GM23338 (cell line): ENCODE measurements around the gene USP2. TPM values are rescaled to one million over a fixed set of nuclear protein-coding genes. Genes with fewer than 3 reads are reported as not detected.

Experiments
- ATAC-seq: fragments of 200-7000 bp; cut with Tn5 transposase; 3 replicates; pipeline ENCODE4 v1.9.1; 2020
- DNase-seq: peaks from one replicate; pipeline ENCODE4 v3.0.0-alpha.2; 2015; ENCODE audit warnings: low spot score
- H2AFZ ChIP-seq: fragments of 200-600 bp; sonication (generic); 2 replicates; pipeline ENCODE4 v1.8.0; 2016; ENCODE audit warnings: antibody characterized with exemption, mild to moderate bottlenecking, moderate library complexity
- H3F3A ChIP-seq: fragments of 200-600 bp; sonication (generic); replicated peaks from 2 replicates; pipeline ENCODE4 v1.8.0; 2017; ENCODE audit warnings: antibody characterized with exemption, mixed run types, low read depth
- H3K27ac ChIP-seq: fragments of 200-600 bp; sonication (generic); 2 replicates; pipeline ENCODE4 v1.6.1; 2016; ENCODE audit warnings: low read depth
- H3K27me3 ChIP-seq: fragments of 200-600 bp; sonication (generic); 2 replicates; pipeline ENCODE4 v1.8.0; 2016; ENCODE audit warnings: mild to moderate bottlenecking, mixed run types, moderate library complexity; ENCODE audit not compliant: insufficient read depth
- H3K36me3 ChIP-seq: fragments of 200-600 bp; sonication (generic); 2 replicates; pipeline ENCODE4 v1.8.0; 2016; ENCODE audit warnings: mild to moderate bottlenecking; ENCODE audit not compliant: insufficient read depth
- H3K4me1 ChIP-seq: fragments of 200-600 bp; sonication (generic); 2 replicates; pipeline ENCODE4 v1.8.0; 2016; ENCODE audit warnings: mild to moderate bottlenecking, moderate library complexity; ENCODE audit not compliant: insufficient read depth
- H3K4me2 ChIP-seq: fragments of 200-600 bp; sonication (generic); 2 replicates; pipeline ENCODE4 v1.7.1; 2017; ENCODE audit warnings: mixed run types
- H3K4me3 ChIP-seq: fragments of 200-600 bp; sonication (generic); 2 replicates; pipeline ENCODE4 v1.6.1; 2016; ENCODE audit warnings: mixed run types
- H3K79me2 ChIP-seq: fragments of 200-600 bp; sonication (generic); replicated peaks from 2 replicates; pipeline ENCODE4 v1.8.0; 2017; ENCODE audit warnings: mild to moderate bottlenecking; ENCODE audit not compliant: insufficient read depth
- H3K9me2 ChIP-seq: fragments of 200-600 bp; sonication (generic); 2 replicates; pipeline ENCODE4 v1.8.0; 2017; ENCODE audit not compliant: insufficient read depth
- H4K20me1 ChIP-seq: fragments of 200-600 bp; sonication (generic); replicated peaks from 2 replicates; pipeline ENCODE4 v1.8.0; 2017; ENCODE audit warnings: mild to moderate bottlenecking; ENCODE audit not compliant: insufficient read depth
- H3K27ac Mint-ChIP-seq: 2 replicates; pipeline ENCODE4 v1.8.0; 2020; ENCODE audit warnings: inconsistent platforms, mild to moderate bottlenecking, moderate library complexity, mixed read lengths
- H3K27me3 Mint-ChIP-seq: 3 replicates; pipeline ENCODE4 v1.8.0; 2022; ENCODE audit warnings: low read depth, mild to moderate bottlenecking, moderate library complexity, mixed read lengths, inconsistent platforms; ENCODE audit not compliant: insufficient read depth, poor library complexity
- H3K36me3 Mint-ChIP-seq: 3 replicates; pipeline ENCODE4 v1.8.0; 2021; ENCODE audit warnings: low read depth, mild to moderate bottlenecking, inconsistent platforms, moderate library complexity, mixed read lengths
- H3K4me1 Mint-ChIP-seq: 3 replicates; pipeline ENCODE4 v1.8.0; 2020; ENCODE audit warnings: mild to moderate bottlenecking, inconsistent platforms, mixed read lengths
- H3K4me3 Mint-ChIP-seq: 3 replicates; pipeline ENCODE4 v1.8.0; 2021; ENCODE audit warnings: moderate library complexity, mild to moderate bottlenecking, inconsistent platforms, mixed read lengths
- H3K9me3 Mint-ChIP-seq: 3 replicates; pipeline ENCODE4 v1.8.0; 2020; ENCODE audit warnings: moderate library complexity, mild to moderate bottlenecking, inconsistent platforms, mixed read lengths
- CREB1 ChIP-seq: fragments of 250-450 bp; sonication (Bioruptor Pico); IDR thresholded peaks from 2 replicates; pipeline ENCODE4 v1.5.0; 2020; ENCODE audit warnings: low read depth, mild to moderate bottlenecking, moderate library complexity
- CTCF ChIP-seq, 2 experiments: fragments of 200-600 bp in 1 of 2; sonication (generic) in 1 of 2; conservative IDR thresholded peaks; 2 replicates each; pipeline versions ENCODE4 v1.5.1 to v1.6.1; 2016 to 2017; ENCODE audit warnings: antibody characterized with exemption in 2 of 2, low read depth in 2 of 2, mild to moderate bottlenecking in 2 of 2, moderate library complexity in 1 of 2
- EZH2 ChIP-seq: fragments of 200-600 bp; sonication (generic); IDR thresholded peaks from one replicate; pipeline ENCODE4 v1.8.0; 2017; ENCODE audit warnings: antibody characterized with exemption, mild to moderate bottlenecking, low read depth; ENCODE audit not compliant: unreplicated experiment
- EZH2phosphoT487 ChIP-seq: fragments of 200-600 bp; sonication (generic); IDR thresholded peaks from one replicate; pipeline ENCODE4 v1.8.1; 2018; ENCODE audit warnings: antibody characterized with exemption; ENCODE audit not compliant: unreplicated experiment
- JUNB ChIP-seq: IDR thresholded peaks from one replicate; pipeline ENCODE4 v1.6.1; 2016; ENCODE audit warnings: antibody characterized with exemption; ENCODE audit not compliant: unreplicated experiment
- NANOG ChIP-seq: IDR thresholded peaks from 2 replicates; pipeline ENCODE4 v1.6.1; 2016; ENCODE audit warnings: antibody characterized with exemption, borderline replicate concordance
- POLR2AphosphoS5 ChIP-seq: IDR thresholded peaks from 2 replicates; pipeline ENCODE4 v1.6.1; 2016; ENCODE audit warnings: antibody characterized with exemption, low read depth
- STAT1 ChIP-seq: IDR thresholded peaks from one replicate; pipeline ENCODE4 v1.6.1; 2016; ENCODE audit warnings: antibody characterized with exemption; ENCODE audit not compliant: unreplicated experiment
- ZNF114 ChIP-seq: fragments of 250-450 bp; sonication (Bioruptor Pico); IDR thresholded peaks from 2 replicates; pipeline ENCODE4 v1.5.0; 2020; ENCODE audit warnings: mild to moderate bottlenecking, moderate library complexity
- ZNF331 ChIP-seq: fragments of 250-450 bp; sonication (Bioruptor Pico); IDR thresholded peaks from 2 replicates; pipeline ENCODE4 v1.5.0; 2020; ENCODE audit warnings: low read depth, mild to moderate bottlenecking, moderate library complexity
- polyA plus RNA-seq: library from polyadenylated mRNA; unstranded; fragments of >200 nt; fragmentation: Nextera tagmentation; extraction: Ambion mirVana; gene quantifications from 2 replicates; pipeline ENCODE4 v1.2.1, GENCODE V29; 2016
- total RNA-seq: library from RNA; depleted of rRNA; stranded (reverse); fragments of >200 nt; shearing (Covaris generic); gene quantifications from 2 replicates; pipeline ENCODE4 v1.2.3, GENCODE V29; 2014
- TF ChIP-seq, protein P1 (sequence below): IDR thresholded peaks from one replicate; pipeline ENCODE4 v1.6.1; 2018; ENCODE audit warnings: antibody characterized with exemption; ENCODE audit not compliant: unreplicated experiment
- TF ChIP-seq, protein P2 (sequence below): IDR thresholded peaks from 2 replicates; pipeline ENCODE4 v1.6.1; 2016; ENCODE audit warnings: antibody characterized with exemption

USP2 gene
- total and polyA plus RNA-seq, 2 experiments from 2014 or later = 4.9 to 5.0 TPM

GRCh38 chr11:119410501-119410900 is 29.0 kb upstream of the USP2 start:
- H3K27me3 Mint-ChIP-seq = peaks cover 7% of the 10 kb centered on the region

DNA sequence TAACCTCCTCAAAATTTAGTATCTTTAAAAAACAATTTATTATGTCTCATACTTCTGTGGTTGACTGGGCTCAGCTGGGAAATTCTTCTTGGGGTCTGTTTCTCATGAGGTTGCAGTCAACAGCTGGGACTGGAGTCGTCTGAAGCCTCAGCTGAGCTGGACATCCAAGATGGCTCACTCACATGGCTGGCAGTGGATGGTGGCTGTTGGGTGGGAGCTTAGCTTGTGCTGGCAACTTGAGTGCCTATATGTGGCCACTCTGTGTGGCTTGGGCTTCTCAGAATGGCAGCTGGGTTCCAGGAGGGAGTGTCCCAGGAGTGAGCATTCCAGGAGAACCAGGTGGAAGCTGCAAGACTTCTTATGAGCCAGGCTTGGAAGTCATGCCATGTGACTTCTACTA is 28.2 kb upstream of the USP2 start:
- H3K79me2 ChIP-seq = no peaks in the 10 kb centered on the region
- no peak overlapping the region for H2AFZ ChIP-seq
- DNase-seq (no peak), ATAC-seq (no peak)
- no peaks in the 10 kb centered on the region for H3K9me2 ChIP-seq
- no peak overlapping the region for H3K4me3 ChIP-seq
- Mint-ChIP-seq H3K9me3 (no peaks in the 10 kb centered on the region), H3K4me1 (no peaks in the 10 kb centered on the region), H3K4me3 (no peak overlapping the region), H3K27ac (no peak overlapping the region), H3K36me3 (peaks cover 5% of the 10 kb centered on the region; the same call in 2 of the 3 replicates), H3K27me3 (peaks cover 4% of the 10 kb centered on the region)
- H4K20me1 ChIP-seq = no peaks in the 10 kb centered on the region; the same call in 1 of the 2 replicates
- no peaks in the 10 kb centered on the region for H3K27me3 ChIP-seq
- H3K27ac ChIP-seq = no peak overlapping the region
- H3K4me2 ChIP-seq = no peak overlapping the region
- TF ChIP-seq EZH2phosphoT487 = no peak
- TF ChIP-seq STAT1 = no peak
- TF ChIP-seq, protein P1, sequence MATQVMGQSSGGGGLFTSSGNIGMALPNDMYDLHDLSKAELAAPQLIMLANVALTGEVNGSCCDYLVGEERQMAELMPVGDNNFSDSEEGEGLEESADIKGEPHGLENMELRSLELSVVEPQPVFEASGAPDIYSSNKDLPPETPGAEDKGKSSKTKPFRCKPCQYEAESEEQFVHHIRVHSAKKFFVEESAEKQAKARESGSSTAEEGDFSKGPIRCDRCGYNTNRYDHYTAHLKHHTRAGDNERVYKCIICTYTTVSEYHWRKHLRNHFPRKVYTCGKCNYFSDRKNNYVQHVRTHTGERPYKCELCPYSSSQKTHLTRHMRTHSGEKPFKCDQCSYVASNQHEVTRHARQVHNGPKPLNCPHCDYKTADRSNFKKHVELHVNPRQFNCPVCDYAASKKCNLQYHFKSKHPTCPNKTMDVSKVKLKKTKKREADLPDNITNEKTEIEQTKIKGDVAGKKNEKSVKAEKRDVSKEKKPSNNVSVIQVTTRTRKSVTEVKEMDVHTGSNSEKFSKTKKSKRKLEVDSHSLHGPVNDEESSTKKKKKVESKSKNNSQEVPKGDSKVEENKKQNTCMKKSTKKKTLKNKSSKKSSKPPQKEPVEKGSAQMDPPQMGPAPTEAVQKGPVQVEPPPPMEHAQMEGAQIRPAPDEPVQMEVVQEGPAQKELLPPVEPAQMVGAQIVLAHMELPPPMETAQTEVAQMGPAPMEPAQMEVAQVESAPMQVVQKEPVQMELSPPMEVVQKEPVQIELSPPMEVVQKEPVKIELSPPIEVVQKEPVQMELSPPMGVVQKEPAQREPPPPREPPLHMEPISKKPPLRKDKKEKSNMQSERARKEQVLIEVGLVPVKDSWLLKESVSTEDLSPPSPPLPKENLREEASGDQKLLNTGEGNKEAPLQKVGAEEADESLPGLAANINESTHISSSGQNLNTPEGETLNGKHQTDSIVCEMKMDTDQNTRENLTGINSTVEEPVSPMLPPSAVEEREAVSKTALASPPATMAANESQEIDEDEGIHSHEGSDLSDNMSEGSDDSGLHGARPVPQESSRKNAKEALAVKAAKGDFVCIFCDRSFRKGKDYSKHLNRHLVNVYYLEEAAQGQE = no peak
- TF ChIP-seq, protein P2, sequence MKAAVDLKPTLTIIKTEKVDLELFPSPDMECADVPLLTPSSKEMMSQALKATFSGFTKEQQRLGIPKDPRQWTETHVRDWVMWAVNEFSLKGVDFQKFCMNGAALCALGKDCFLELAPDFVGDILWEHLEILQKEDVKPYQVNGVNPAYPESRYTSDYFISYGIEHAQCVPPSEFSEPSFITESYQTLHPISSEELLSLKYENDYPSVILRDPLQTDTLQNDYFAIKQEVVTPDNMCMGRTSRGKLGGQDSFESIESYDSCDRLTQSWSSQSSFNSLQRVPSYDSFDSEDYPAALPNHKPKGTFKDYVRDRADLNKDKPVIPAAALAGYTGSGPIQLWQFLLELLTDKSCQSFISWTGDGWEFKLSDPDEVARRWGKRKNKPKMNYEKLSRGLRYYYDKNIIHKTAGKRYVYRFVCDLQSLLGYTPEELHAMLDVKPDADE = no peak
- H3F3A ChIP-seq = no peaks in the 10 kb centered on the region
- no peaks in the 10 kb centered on the region for H3K36me3 ChIP-seq
- H3K4me1 ChIP-seq = no peaks in the 10 kb centered on the region; the same call in 1 of the 2 replicates

More at GRCh38 chr11:119410501-119410900, 29.0 kb upstream of the USP2 start:
- no peaks in the 10 kb centered on the region for H3F3A ChIP-seq
- no peak overlapping the region for H3K4me2 ChIP-seq
- Mint-ChIP-seq H3K9me3 (0 out of 3 replicates have a peak, but pooled peaks cover 1% of the 10 kb centered on the region), H3K36me3 (peaks cover 8% of the 10 kb centered on the region), H3K27ac (no peak overlapping the region), H3K4me1 (no peaks in the 10 kb centered on the region), H3K4me3 (no peak overlapping the region)
- no peak for ATAC-seq
- no peaks in the 10 kb centered on the region for H3K9me2 ChIP-seq
- H3K79me2 ChIP-seq = no peaks in the 10 kb centered on the region
- H3K36me3 ChIP-seq = no peaks in the 10 kb centered on the region
- TF ChIP-seq POLR2AphosphoS5 (no peak), NANOG (no peak), EZH2 (no peak), ZNF114 (CRISPR knock-in tag) (no peak), ZNF331 (CRISPR knock-in tag) (no peak), JUNB (no peak), STAT1 (no peak), EZH2phosphoT487 (no peak), CTCF (conservative IDR thresholded peaks at IDR 0.05; ENCODE audit: low read depth in 2 of 2) (no peak), CREB1 (CRISPR knock-in tag) (no peak)
- no peaks in the 10 kb centered on the region; the same call in 1 of the 2 replicates for H4K20me1 ChIP-seq
- no peak overlapping the region for H2AFZ ChIP-seq
- H3K27me3 ChIP-seq = no peaks in the 10 kb centered on the region
- no peak overlapping the region for H3K4me3 ChIP-seq
- no peak for DNase-seq
- H3K4me1 ChIP-seq = no peaks in the 10 kb centered on the region; the same call in 1 of the 2 replicates
- H3K27ac ChIP-seq = no peak overlapping the region
